SK-N-MC (cell line): ENCODE data around the gene CREB3L2.

ENCODE experiments used
- EZH2 ChIP-seq: fragments of 200-600 bp; sonication (generic); IDR thresholded peaks from one replicate; pipeline ENCODE4 v1.6.1; 2017; ENCODE audit warnings: antibody characterized with exemption
- POLR2AphosphoS5 ChIP-seq: IDR thresholded peaks from 2 replicates; pipeline ENCODE4 v1.6.1; 2012; ENCODE audit warnings: mild to moderate bottlenecking, low read depth, low read length, borderline replicate concordance

DNA sequence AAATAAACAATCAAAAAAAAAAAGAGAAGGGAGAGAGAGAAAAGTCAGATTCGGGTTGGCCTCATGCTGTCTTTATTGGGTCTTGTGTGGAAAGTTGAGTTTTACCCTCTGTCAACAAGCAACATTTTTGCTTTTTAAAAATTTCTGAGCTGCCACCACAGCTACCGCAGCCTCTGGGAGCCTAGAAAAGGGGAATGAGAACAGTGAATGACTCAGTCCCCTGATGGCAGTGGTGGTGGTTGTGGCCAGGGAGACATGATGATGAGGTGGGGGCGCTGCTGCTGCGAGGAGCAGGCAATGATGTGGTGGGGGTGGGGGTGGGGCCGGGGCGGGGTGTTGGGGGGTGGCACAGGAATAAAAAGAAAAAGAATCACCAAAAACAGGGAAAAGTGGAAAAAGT is 20.0 kb upstream of the CREB3L2 start:
- no peak for TF ChIP-seq POLR2AphosphoS5
- TF ChIP-seq EZH2, result no peak
